Liver (tissue), 2 donors: ENCODE measurements around the gene ZNF594.
"Not testable (repeated sequence)": the region's sequence is repeated elsewhere in the genome, so short reads cannot be mapped to it uniquely, and the experiment has no call there.

Experiments
- FOXA2 ChIP-seq: IDR thresholded peaks from 2 replicates; pipeline ENCODE4 v1.6.1; 2016; ENCODE audit warnings: antibody characterized with exemption
- REST ChIP-seq: IDR thresholded peaks from 2 replicates; pipeline ENCODE4 v1.6.1; 2016; ENCODE audit warnings: antibody characterized with exemption, mild to moderate bottlenecking
- TF ChIP-seq, protein P1 (sequence below): fragments of 150-350 bp; IDR thresholded peaks from 2 replicates; pipeline ENCODE4 v1.5.1; 2017; ENCODE audit warnings: improper control_type of control experiment, low read depth, low read length; ENCODE audit not compliant: missing input control
- donor health status: healthy.

DNA sequence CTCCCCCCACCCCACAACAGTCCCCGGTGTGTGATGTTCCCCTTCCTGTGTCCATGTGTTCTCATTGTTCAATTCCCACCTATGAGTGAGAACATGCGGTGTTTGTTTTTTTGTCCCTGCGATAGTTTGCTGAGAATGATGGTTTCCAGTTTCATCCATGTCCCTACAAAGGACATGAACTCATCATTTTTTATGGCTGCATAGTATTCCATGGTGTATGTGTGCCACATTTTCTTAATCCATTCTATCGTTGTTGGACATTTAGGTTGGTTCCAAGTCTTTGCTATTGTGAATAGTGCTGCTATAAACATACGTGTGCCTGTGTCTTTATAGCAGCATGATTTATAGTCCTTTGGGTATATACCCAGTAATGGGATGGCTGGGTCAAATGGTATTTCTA, 25.9 kb upstream of the ZNF594 start:
- TF ChIP-seq, protein P1, sequence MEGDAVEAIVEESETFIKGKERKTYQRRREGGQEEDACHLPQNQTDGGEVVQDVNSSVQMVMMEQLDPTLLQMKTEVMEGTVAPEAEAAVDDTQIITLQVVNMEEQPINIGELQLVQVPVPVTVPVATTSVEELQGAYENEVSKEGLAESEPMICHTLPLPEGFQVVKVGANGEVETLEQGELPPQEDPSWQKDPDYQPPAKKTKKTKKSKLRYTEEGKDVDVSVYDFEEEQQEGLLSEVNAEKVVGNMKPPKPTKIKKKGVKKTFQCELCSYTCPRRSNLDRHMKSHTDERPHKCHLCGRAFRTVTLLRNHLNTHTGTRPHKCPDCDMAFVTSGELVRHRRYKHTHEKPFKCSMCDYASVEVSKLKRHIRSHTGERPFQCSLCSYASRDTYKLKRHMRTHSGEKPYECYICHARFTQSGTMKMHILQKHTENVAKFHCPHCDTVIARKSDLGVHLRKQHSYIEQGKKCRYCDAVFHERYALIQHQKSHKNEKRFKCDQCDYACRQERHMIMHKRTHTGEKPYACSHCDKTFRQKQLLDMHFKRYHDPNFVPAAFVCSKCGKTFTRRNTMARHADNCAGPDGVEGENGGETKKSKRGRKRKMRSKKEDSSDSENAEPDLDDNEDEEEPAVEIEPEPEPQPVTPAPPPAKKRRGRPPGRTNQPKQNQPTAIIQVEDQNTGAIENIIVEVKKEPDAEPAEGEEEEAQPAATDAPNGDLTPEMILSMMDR, result not testable (repeated sequence)
- not testable (repeated sequence) for TF ChIP-seq FOXA2, REST
